ENCODE data around the gene CLCN3. TPM values are rescaled to one million over a fixed set of nuclear protein-coding genes. Genes with fewer than 3 reads are reported as not detected.

Gene CLCN3
- total and polyA plus RNA-seq, 2 of the 13 experiments (the other 11 are each of a cell fraction or from before 2014, with no cell fraction given), result 13.6 to 23.7 TPM

- no peaks in the 10 kb centered on the region for H4K20me1 ChIP-seq (ENCODE audit: insufficient read depth, low read length)
- ChIA-PET CTCF (ENCODE audit: low intra/inter-chr PET ratio, low total read pairs) (no interaction called here), POLR2A (no interaction called here)
- no peaks in the 10 kb centered on the region for H3K27me3 ChIP-seq (ENCODE audit: control insufficient read depth in 1 of 2, insufficient read depth in 2 of 2, low read length in 2 of 2)
- H3K79me2 ChIP-seq (ENCODE audit: insufficient read depth, low read length), result peaks cover 3% of the 10 kb centered on the region
- ATAC-seq, result no peak
- no peak overlapping the region for H3K9ac ChIP-seq (ENCODE audit: insufficient read depth, low read depth, low read length)
- DNase-seq (ENCODE audit: low spot score), result no peak
- no TSS peak for BruUV-seq (replicated peaks)
- no peak overlapping the region for H3K4me2 ChIP-seq (ENCODE audit: low read depth, low read length)
- FAIRE-seq, result no peak
- intact Hi-C loops (cut with micrococcal nuclease; ENCODE audit: unreplicated experiment), result no loop called here
- H3K9me3 ChIP-seq (ENCODE audit: low read length), result no peaks in the 10 kb centered on the region
- H3K36me3 ChIP-seq (replicated peaks in 1 of 2; ENCODE audit: control insufficient read depth in 1 of 2, insufficient read depth in 2 of 2, low read length in 2 of 2), result peaks cover 2 to 9% of the 10 kb centered on the region in 2 experiments; a peak in 4 of 5 replicates
- H3K27ac ChIP-seq (ENCODE audit: extremely low read length, insufficient read depth, low read length), result no peak overlapping the region
- H2AFZ ChIP-seq (ENCODE audit: low read length), result no peak overlapping the region
- no peak overlapping the region for H3K4me3 ChIP-seq (replicated peaks in 1 of 3; ENCODE audit: insufficient read depth in 1 of 3, low read depth in 2 of 3, low read length in 3 of 3)
- no peaks in the 10 kb centered on the region for H3K4me1 ChIP-seq (ENCODE audit: insufficient read depth, low read length)
- in situ Hi-C loops (cut with HindIII; ENCODE audit: extremely low pct_ligation_motif_present, low pct_unique_long_range_greater_than_20kb), result no loop called here
- WGBS (ENCODE audit: low lambda C conversion rate), result 90% methylated on average over 1 of the region's 1 CpG
- TF ChIP-seq ZNF282 (IDR thresholded peaks at IDR 0.05; ENCODE audit: partially characterized antibody) (no peak), ZNF275 (CRISPR knock-in tag; IDR thresholded peaks at IDR 0.05; ENCODE audit: borderline replicate concordance) (no peak), ZNF446 (CRISPR knock-in tag; IDR thresholded peaks at IDR 0.05) (no peak), ZKSCAN8 (CRISPR knock-in tag; IDR thresholded peaks at IDR 0.05; ENCODE audit: borderline replicate concordance) (no peak), TSC22D2 (CRISPR knock-in tag; IDR thresholded peaks at IDR 0.05; ENCODE audit: borderline replicate concordance) (no peak), TBX3 (IDR thresholded peaks at IDR 0.05; ENCODE audit: borderline replicate concordance) (no peak), CENPX (CRISPR knock-in tag; IDR thresholded peaks at IDR 0.05) (no peak), SOX6 (IDR thresholded peaks at IDR 0.05) (no peak), SOX6 (CRISPR knock-in tag; IDR thresholded peaks at IDR 0.05) (no peak), ATM (IDR thresholded peaks at IDR 0.05; ENCODE audit: borderline replicate concordance) (no peak), ARID4A (CRISPR knock-in tag; IDR thresholded peaks at IDR 0.05; ENCODE audit: borderline replicate concordance) (no peak), ZNF512 (CRISPR knock-in tag; IDR thresholded peaks at IDR 0.05) (no peak), PRDM10 (CRISPR knock-in tag; IDR thresholded peaks at IDR 0.05; ENCODE audit: low read depth) (no peak), ZNF790 (CRISPR knock-in tag; IDR thresholded peaks at IDR 0.05; ENCODE audit: borderline replicate concordance) (no peak), ZNF543 (CRISPR knock-in tag; IDR thresholded peaks at IDR 0.05) (no peak)
Observed at GRCh38 chr4:169634975-169635374, 14.6 kb downstream of the CLCN3 start.

Measured in HepG2 (cell line).